GM12878 (cell line): ENCODE results near the gene COL27A1. TPM values are rescaled to one million over a fixed set of nuclear protein-coding genes. Genes with fewer than 3 reads are reported as not detected.

Experiments used
- ATAC-seq: fragments of 200-7000 bp; cut with Tn5 transposase; 3 replicates; pipeline ENCODE4 v1.9.1; 2020; ENCODE audit warnings: mild to moderate bottlenecking, moderate library complexity
- BruUV-seq: library from RNA; stranded (reverse); fragments of 400-500 nt; replicated peaks from 2 replicates; lab custom pipeline; 2021; lab: Mats Ljungman, UMichigan
- CTCF ChIA-PET: fragments of 300-600 bp; sonication (Branson Sonifier 250); formaldehyde crosslinking; extraction: SDS; loops from one replicate; lab custom pipeline; 2021; ENCODE audit warnings: inconsistent platforms; lab: Yijun Ruan, JAX
- POLR2A ChIA-PET: fragments of 350-600 bp; formaldehyde crosslinking; extraction: SDS; loops from one replicate; lab custom pipeline; 2021; ENCODE audit warnings: inconsistent platforms; lab: Charles Lee
- RAD21 ChIA-PET: fragments of 300-600 bp; sonication (Branson Sonifier 250); formaldehyde crosslinking; loops from one replicate; lab custom pipeline; 2023; ENCODE audit warnings: antibody characterized with exemption; ENCODE audit not compliant: unreplicated experiment; lab: Charles Lee
- SMC1A ChIA-PET: fragments of 300-600 bp; sonication (Branson Sonifier 250); formaldehyde crosslinking; loops from one replicate; lab custom pipeline; 2023; ENCODE audit not compliant: unreplicated experiment, uncharacterized antibody; lab: Charles Lee
- DNase-seq: peaks from one replicate; pipeline ENCODE4 v3.0.0-alpha.2; 2011; ENCODE audit warnings: low read depth, low spot score
- FAIRE-seq: peaks from 3 replicates; lab custom pipeline; 2011; peaks lifted over from hg19 to GRCh38; lab: Jason Lieb, UNC
- H2AFZ ChIP-seq: 2 replicates; pipeline ENCODE4 v1.6.0; 2011; ENCODE audit warnings: low read depth, low read length, control low read depth; ENCODE audit not compliant: control insufficient read depth
- H3K27ac ChIP-seq: 2 replicates; pipeline ENCODE4 v1.5.1; 2011; ENCODE audit warnings: control low read depth; ENCODE audit not compliant: control insufficient read depth, insufficient read depth
- H3K27me3 ChIP-seq, 2 experiments: replicated peaks in 1 of 2; 2 replicates each; pipeline versions ENCODE4 v1.6.0 to v1.6.1; 2011; ENCODE audit warnings: low read length in 1 of 2; ENCODE audit not compliant: control insufficient read depth in 2 of 2, insufficient read depth in 2 of 2
- H3K36me3 ChIP-seq, 2 experiments: 2 replicates each; pipeline ENCODE4 v1.5.1; 2011; ENCODE audit warnings: low read length in 1 of 2; ENCODE audit not compliant: control insufficient read depth in 2 of 2, insufficient read depth in 2 of 2
- H3K4me1 ChIP-seq: 2 replicates; pipeline ENCODE4 v1.6.1; 2011; ENCODE audit warnings: mild to moderate bottlenecking, low read length, moderate library complexity, mixed read lengths; ENCODE audit not compliant: control insufficient read depth, insufficient read depth
- H3K4me2 ChIP-seq: 2 replicates; pipeline ENCODE4 v1.6.0; 2011; ENCODE audit warnings: control low read depth; ENCODE audit not compliant: control insufficient read depth, insufficient read depth
- H3K4me3 ChIP-seq: fragments of 200-600 bp; sonication (generic); 2 replicates; pipeline ENCODE4 v1.5.1; 2016
- H3K79me2 ChIP-seq: 2 replicates; pipeline ENCODE4 v1.6.0; 2011; ENCODE audit warnings: low read length; ENCODE audit not compliant: control insufficient read depth, insufficient read depth
- H3K9ac ChIP-seq: 2 replicates; pipeline ENCODE4 v1.8.0; 2011; ENCODE audit warnings: low read length, control low read depth, mixed read lengths; ENCODE audit not compliant: control insufficient read depth, insufficient read depth
- H3K9me3 ChIP-seq: replicated peaks from 3 replicates; pipeline ENCODE4 v1.5.1; 2011; ENCODE audit warnings: mild to moderate bottlenecking, low read length; ENCODE audit not compliant: control insufficient read depth, insufficient read depth
- H4K20me1 ChIP-seq: 2 replicates; pipeline ENCODE4 v1.6.0; 2011; ENCODE audit not compliant: control insufficient read depth, insufficient read depth
- BMI1 ChIP-seq: fragments of 450-650 bp; IDR thresholded peaks from 2 replicates; pipeline ENCODE4 v1.6.1; 2016; ENCODE audit warnings: mild to moderate bottlenecking, moderate library complexity, borderline replicate concordance
- POLR2AphosphoS5 ChIP-seq: IDR thresholded peaks from 2 replicates; pipeline ENCODE4 v1.6.1; 2011; ENCODE audit warnings: mild to moderate bottlenecking, low read length, inconsistent platforms
- WGBS: methylation state at CpG from one replicate; pipeline ENCODE4 v1.1.6; 2016; ENCODE audit warnings: low lambda C conversion rate; ENCODE audit not compliant: insufficient replicate concordance, insufficient coverage; ENCODE audit errors: missing lambda C conversion rate; 5-methylcytosine and 5-hydroxymethylcytosine counted together
- in situ Hi-C: fragments of 300-500 bp; cut with MboI; formaldehyde crosslinking; loops from 9 replicates; pipeline ENCODE4 v1.14.3; 2018; ENCODE audit warnings: mixed read lengths
- intact Hi-C: fragments of 100-400 bp; cut with micrococcal nuclease; formaldehyde crosslinking; loops from one replicate; pipeline ENCODE4 v1.14.2; 2022; ENCODE audit not compliant: unreplicated experiment
- polyA plus RNA-seq, 11 experiments: library from polyadenylated mRNA; depleted of rRNA in 4 of 11; unstranded in 6 of 11; stranded (reverse) in 5 of 11; fragments of >200 nt; fragmentation: Nextera tagmentation in 4 of 11; fragmentation: Illumina TruSeq in 1 of 11; extraction: Ambion mirVana in 4 of 11; extraction: Trizol in 1 of 11; gene quantifications; 1 replicate in 1 of 11; 2 replicates in 10 of 11; pipeline versions ENCODE4 v1.2.1 to v1.2.3, GENCODE V29; 2011 to 2016; ENCODE audit warnings: inconsistent platforms in 2 of 11, missing spikeins in 2 of 11, low read depth in 1 of 11
- total RNA-seq, 4 experiments: library from RNA; depleted of rRNA in 3 of 4; stranded (reverse); fragments of >200 nt in 3 of 4; fragmentation: Illumina TruSeq in 1 of 4; extraction: Trizol in 1 of 4; gene quantifications; 2 replicates each; pipeline versions ENCODE4 v1.2.1 to v1.2.3, GENCODE V29; 2013 to 2021
- TF ChIP-seq, protein P1 (sequence below), 3 experiments: IDR thresholded peaks in 2 of 3; conservative IDR thresholded peaks in 1 of 3; 2 replicates each; pipeline ENCODE4 v1.5.1; 2011; ENCODE audit warnings: low read depth in 3 of 3, low read length in 3 of 3, mild to moderate bottlenecking in 3 of 3, control low read depth in 2 of 3, moderate library complexity in 2 of 3, inconsistent platforms in 1 of 3, mixed read lengths in 1 of 3; ENCODE audit not compliant: control insufficient read depth in 2 of 3, insufficient read depth in 1 of 3; ENCODE audit errors: extremely low read depth in 1 of 3

The COL27A1 gene
- total and polyA plus RNA-seq, 10 of the 15 experiments (the other 5 are each of a cell fraction or from before 2014, with no cell fraction given) = 0.10 TPM; not detected in 9

DNA sequence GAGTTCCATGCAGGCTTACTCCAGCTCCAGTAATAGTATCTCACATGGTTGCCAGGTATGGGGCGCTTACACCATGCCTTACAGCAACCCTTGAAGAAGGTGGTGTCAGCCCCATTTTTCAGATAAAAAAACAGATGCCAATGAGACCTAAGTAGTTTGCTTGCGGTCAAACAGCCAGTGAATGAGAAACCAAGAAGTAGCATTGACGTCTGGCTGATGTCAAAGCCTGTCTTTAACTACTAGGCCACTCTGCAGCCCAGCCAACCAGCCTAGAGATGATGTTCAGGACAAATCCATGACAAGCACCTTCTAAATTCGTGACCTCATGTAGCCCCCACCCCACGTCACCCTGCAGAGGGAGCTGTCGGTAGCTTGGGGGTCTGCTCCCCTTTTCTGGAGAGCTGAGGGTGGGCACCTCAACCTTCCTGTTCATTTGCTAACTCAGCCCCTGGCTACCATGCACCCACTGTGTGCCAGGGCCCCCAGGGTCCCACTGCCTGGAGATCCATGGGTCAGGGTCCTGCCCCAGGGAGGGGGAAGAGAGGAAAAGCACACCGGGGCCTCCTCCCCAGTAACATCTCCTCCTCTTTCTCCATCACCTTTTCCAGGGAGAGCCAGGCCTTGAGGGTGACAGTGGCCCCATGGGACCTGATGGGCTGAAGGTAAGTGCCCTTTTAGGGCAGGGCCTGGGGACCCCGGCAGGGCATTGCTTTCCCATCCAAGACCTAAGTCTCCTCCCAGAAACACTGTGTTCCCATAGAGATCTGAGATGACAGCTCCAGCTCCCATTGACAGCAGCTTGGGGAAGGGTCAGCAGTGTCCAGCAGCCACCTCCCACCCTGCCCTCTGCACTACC, 115.0 kb downstream of the COL27A1 start:
- Histone ChIP-seq H4K20me1 (no peaks in the 10 kb centered on the region), H3K27me3 (peaks cover 0 to 10% of the 10 kb centered on the region in 2 experiments; a peak in 3 of 4 replicates), H2AFZ (no peak overlapping the region), H3K27ac (no peak overlapping the region), H3K9ac (no peak overlapping the region), H3K79me2 (no peaks in the 10 kb centered on the region), H3K36me3 (no peaks in the 10 kb centered on the region), H3K4me2 (no peak overlapping the region), H3K4me1 (no peaks in the 10 kb centered on the region), H3K9me3 (no peaks in the 10 kb centered on the region), H3K4me3 (no peak overlapping the region)
- SMC1A ChIA-PET = no interaction called here
- FAIRE-seq = no peak
- in situ Hi-C loops = no loop called here
- ATAC-seq = peak; percentile 75
- POLR2A ChIA-PET = no interaction called here
- no TSS peak for BruUV-seq
- no peak for DNase-seq
- CTCF ChIA-PET = interaction anchor here (1.7 kb wide), 1 partner anchor 188 kb away, joined by 6 read pairs; no protein-coding TSS in a partner anchor
- RAD21 ChIA-PET = no interaction called here
- TF ChIP-seq BMI1 (no peak), POLR2AphosphoS5 (no peak)
- TF ChIP-seq, protein P1, sequence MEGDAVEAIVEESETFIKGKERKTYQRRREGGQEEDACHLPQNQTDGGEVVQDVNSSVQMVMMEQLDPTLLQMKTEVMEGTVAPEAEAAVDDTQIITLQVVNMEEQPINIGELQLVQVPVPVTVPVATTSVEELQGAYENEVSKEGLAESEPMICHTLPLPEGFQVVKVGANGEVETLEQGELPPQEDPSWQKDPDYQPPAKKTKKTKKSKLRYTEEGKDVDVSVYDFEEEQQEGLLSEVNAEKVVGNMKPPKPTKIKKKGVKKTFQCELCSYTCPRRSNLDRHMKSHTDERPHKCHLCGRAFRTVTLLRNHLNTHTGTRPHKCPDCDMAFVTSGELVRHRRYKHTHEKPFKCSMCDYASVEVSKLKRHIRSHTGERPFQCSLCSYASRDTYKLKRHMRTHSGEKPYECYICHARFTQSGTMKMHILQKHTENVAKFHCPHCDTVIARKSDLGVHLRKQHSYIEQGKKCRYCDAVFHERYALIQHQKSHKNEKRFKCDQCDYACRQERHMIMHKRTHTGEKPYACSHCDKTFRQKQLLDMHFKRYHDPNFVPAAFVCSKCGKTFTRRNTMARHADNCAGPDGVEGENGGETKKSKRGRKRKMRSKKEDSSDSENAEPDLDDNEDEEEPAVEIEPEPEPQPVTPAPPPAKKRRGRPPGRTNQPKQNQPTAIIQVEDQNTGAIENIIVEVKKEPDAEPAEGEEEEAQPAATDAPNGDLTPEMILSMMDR (IDR thresholded peaks at IDR 0.05 in 2 of 3, conservative IDR thresholded peaks at IDR 0.05 in 1 of 3; ENCODE audit: control insufficient read depth in 2 of 3, extremely low read depth in 1 of 3, insufficient read depth in 1 of 3, low read depth in 3 of 3, low read length in 3 of 3) = no peak
- intact Hi-C loops = no loop called here
- WGBS = 6% methylated on average over 8 of the region's 8 CpGs
